ENCODE results near the gene PTGDS. TPM values are rescaled to one million over a fixed set of nuclear protein-coding genes. Genes with fewer than 3 reads are reported as not detected.

Gene PTGDS
- total and polyA plus RNA-seq, 4 donors = 304 to 6,990 (median 1,953) TPM

GRCh38 chr9:137018761-137019559 lies 41.7 kb downstream of the PTGDS start:
- Histone ChIP-seq H3K27ac (ENCODE audit: low read depth, low read length) (no peak overlapping the region), H3K27me3 (ENCODE audit: control insufficient read depth, insufficient read depth, low read length) (no peaks in the 10 kb centered on the region), H3K9me3 (ENCODE audit: control insufficient read depth, insufficient read depth, low read length) (no peaks in the 10 kb centered on the region), H3K4me3 (ENCODE audit: low read depth, low read length) (no peak overlapping the region), H3K36me3 (ENCODE audit: control insufficient read depth, insufficient read depth, low read length) (peaks cover 98% of the 10 kb centered on the region), H3K4me1 (ENCODE audit: control insufficient read depth, insufficient read depth, low read length) (peaks cover 14% of the 10 kb centered on the region)
- WGBS (ENCODE audit: insufficient coverage) = 91% methylated on average over 34 of the region's 36 CpGs
- no peak for DNase-seq (ENCODE audit: low read depth in 4 of 6, low spot score in 6 of 6)

GRCh38 chr9:137019891-137020683 lies 42.8 kb downstream of the PTGDS start:
- 90% methylated on average over 34 of the region's 34 CpGs for WGBS (ENCODE audit: insufficient coverage)
- DNase-seq (ENCODE audit: low read depth in 4 of 6, low spot score in 6 of 6) = no peak
- Histone ChIP-seq H3K9me3 (ENCODE audit: control insufficient read depth, insufficient read depth, low read length) (no peaks in the 10 kb centered on the region), H3K27ac (ENCODE audit: low read depth, low read length) (no peak overlapping the region), H3K4me1 (ENCODE audit: control insufficient read depth, insufficient read depth, low read length) (peaks cover 24% of the 10 kb centered on the region), H3K27me3 (ENCODE audit: control insufficient read depth, insufficient read depth, low read length) (no peaks in the 10 kb centered on the region), H3K36me3 (ENCODE audit: control insufficient read depth, insufficient read depth, low read length) (peaks cover 96% of the 10 kb centered on the region), H3K4me3 (ENCODE audit: low read depth, low read length) (no peak overlapping the region)

GRCh38 chr9:137020771-137021567 lies 43.7 kb downstream of the PTGDS start:
- no peak for DNase-seq (ENCODE audit: low read depth in 4 of 6, low spot score in 6 of 6)
- Histone ChIP-seq H3K27me3 (ENCODE audit: control insufficient read depth, insufficient read depth, low read length) (no peaks in the 10 kb centered on the region), H3K4me1 (ENCODE audit: control insufficient read depth, insufficient read depth, low read length) (peaks cover 33% of the 10 kb centered on the region), H3K36me3 (ENCODE audit: control insufficient read depth, insufficient read depth, low read length) (peaks cover 95% of the 10 kb centered on the region), H3K4me3 (ENCODE audit: low read depth, low read length) (no peak overlapping the region), H3K9me3 (ENCODE audit: control insufficient read depth, insufficient read depth, low read length) (no peaks in the 10 kb centered on the region), H3K27ac (ENCODE audit: low read depth, low read length) (no peak overlapping the region)
- WGBS (ENCODE audit: insufficient coverage) = 93% methylated on average over 31 of the region's 32 CpGs

- DNase-seq (ENCODE audit: low read depth in 4 of 6, low spot score in 6 of 6) = no peak
- H3K4me1 ChIP-seq (ENCODE audit: control insufficient read depth, insufficient read depth, low read length) = peaks cover 39% of the 10 kb centered on the region
- H3K27ac ChIP-seq (ENCODE audit: low read depth, low read length) = no peak overlapping the region
- H3K27me3 ChIP-seq (ENCODE audit: control insufficient read depth, insufficient read depth, low read length) = no peaks in the 10 kb centered on the region
- H3K4me3 ChIP-seq (ENCODE audit: low read depth, low read length) = no peak overlapping the region
- peaks cover 92% of the 10 kb centered on the region for H3K36me3 ChIP-seq (ENCODE audit: control insufficient read depth, insufficient read depth, low read length)
- no peaks in the 10 kb centered on the region for H3K9me3 ChIP-seq (ENCODE audit: control insufficient read depth, insufficient read depth, low read length)
- WGBS (ENCODE audit: insufficient coverage) = 82% methylated on average over 4 of the region's 6 CpGs
These were observed 44.3 kb downstream of the PTGDS start for GRCh38 chr9:137021568-137021978.

GRCh38 chr9:137021979-137022661 lies 44.8 kb downstream of the PTGDS start:
- peaks cover 45% of the 10 kb centered on the region for H3K4me1 ChIP-seq (ENCODE audit: control insufficient read depth, insufficient read depth, low read length)
- DNase-seq (ENCODE audit: low read depth in 4 of 6, low spot score in 6 of 6) = no peak
- no peak overlapping the region for H3K27ac ChIP-seq (ENCODE audit: low read depth, low read length)
- 63% methylated on average over 28 of the region's 30 CpGs for WGBS (ENCODE audit: insufficient coverage)
- peaks cover 90% of the 10 kb centered on the region for H3K36me3 ChIP-seq (ENCODE audit: control insufficient read depth, insufficient read depth, low read length)
- no peak overlapping the region for H3K4me3 ChIP-seq (ENCODE audit: low read depth, low read length)
- H3K9me3 ChIP-seq (ENCODE audit: control insufficient read depth, insufficient read depth, low read length) = no peaks in the 10 kb centered on the region
- H3K27me3 ChIP-seq (ENCODE audit: control insufficient read depth, insufficient read depth, low read length) = no peaks in the 10 kb centered on the region

GRCh38 chr9:137022662-137023008 lies 45.3 kb downstream of the PTGDS start:
- 91% methylated on average over 21 of the region's 23 CpGs for WGBS (ENCODE audit: insufficient coverage)
- Histone ChIP-seq H3K27me3 (ENCODE audit: control insufficient read depth, insufficient read depth, low read length) (no peaks in the 10 kb centered on the region), H3K27ac (ENCODE audit: low read depth, low read length) (no peak overlapping the region), H3K36me3 (ENCODE audit: control insufficient read depth, insufficient read depth, low read length) (peaks cover 85% of the 10 kb centered on the region), H3K4me1 (ENCODE audit: control insufficient read depth, insufficient read depth, low read length) (peaks cover 50% of the 10 kb centered on the region), H3K4me3 (ENCODE audit: low read depth, low read length) (no peak overlapping the region), H3K9me3 (ENCODE audit: control insufficient read depth, insufficient read depth, low read length) (no peaks in the 10 kb centered on the region)
- DNase-seq (ENCODE audit: low read depth in 4 of 6, low spot score in 6 of 6) = no peak

- Histone ChIP-seq H3K27me3 (ENCODE audit: control insufficient read depth, insufficient read depth, low read length) (no peaks in the 10 kb centered on the region), H3K4me1 (ENCODE audit: control insufficient read depth, insufficient read depth, low read length) (peaks cover 50% of the 10 kb centered on the region), H3K4me3 (ENCODE audit: low read depth, low read length) (no peak overlapping the region), H3K27ac (ENCODE audit: low read depth, low read length) (peak overlapping the region; percentile 94), H3K36me3 (ENCODE audit: control insufficient read depth, insufficient read depth, low read length) (peaks cover 79% of the 10 kb centered on the region), H3K9me3 (ENCODE audit: control insufficient read depth, insufficient read depth, low read length) (no peaks in the 10 kb centered on the region)
- WGBS (ENCODE audit: insufficient coverage) = 69% methylated on average over 7 of the region's 7 CpGs
- DNase-seq (ENCODE audit: low read depth in 4 of 6, low spot score in 6 of 6) = no peak
These were observed 45.9 kb downstream of the PTGDS start for GRCh38 chr9:137023157-137023556.

GRCh38 chr9:137023583-137023991 lies 46.3 kb downstream of the PTGDS start:
- no peak overlapping the region for H3K4me3 ChIP-seq (ENCODE audit: low read depth, low read length)
- no peaks in the 10 kb centered on the region for H3K9me3 ChIP-seq (ENCODE audit: control insufficient read depth, insufficient read depth, low read length)
- 66% methylated on average over 14 of the region's 15 CpGs for WGBS (ENCODE audit: insufficient coverage)
- H3K4me1 ChIP-seq (ENCODE audit: control insufficient read depth, insufficient read depth, low read length) = peaks cover 53% of the 10 kb centered on the region
- peak overlapping the region; percentile 94 for H3K27ac ChIP-seq (ENCODE audit: low read depth, low read length)
- H3K36me3 ChIP-seq (ENCODE audit: control insufficient read depth, insufficient read depth, low read length) = peaks cover 77% of the 10 kb centered on the region
- DNase-seq (ENCODE audit: low read depth in 4 of 6, low spot score in 6 of 6) = no peak
- no peaks in the 10 kb centered on the region for H3K27me3 ChIP-seq (ENCODE audit: control insufficient read depth, insufficient read depth, low read length)

- no peaks in the 10 kb centered on the region for H3K27me3 ChIP-seq (ENCODE audit: control insufficient read depth, insufficient read depth, low read length)
- peak overlapping the region; percentile 94 for H3K27ac ChIP-seq (ENCODE audit: low read depth, low read length)
- peaks cover 57% of the 10 kb centered on the region for H3K36me3 ChIP-seq (ENCODE audit: control insufficient read depth, insufficient read depth, low read length)
- 22% methylated on average over 21 of the region's 21 CpGs for WGBS (ENCODE audit: insufficient coverage)
- peaks cover 67% of the 10 kb centered on the region for H3K4me1 ChIP-seq (ENCODE audit: control insufficient read depth, insufficient read depth, low read length)
- H3K4me3 ChIP-seq (ENCODE audit: low read depth, low read length) = peak overlapping the region; percentile 21
- DNase-seq (ENCODE audit: low read depth in 4 of 6, low spot score in 6 of 6) = peak in 3 of 6 donors; percentile 46 to 88 (median 85)
- no peaks in the 10 kb centered on the region for H3K9me3 ChIP-seq (ENCODE audit: control insufficient read depth, insufficient read depth, low read length)
These were observed 48.2 kb downstream of the PTGDS start for GRCh38 chr9:137025517-137025966.

Measured in spinal cord (tissue), 10 donors.